B cell (primary cell): Measurements from ENCODE around the gene PAX6. TPM values are rescaled to one million over a fixed set of nuclear protein-coding genes. Genes with fewer than 3 reads are reported as not detected.

Source experiments
- ATAC-seq: fragments of 200-7000 bp; cut with Tn5 transposase; one replicate; pipeline ENCODE4 v1.10.0; 2021; ENCODE audit warnings: low read depth, mild to moderate bottlenecking, moderate number of reproducible peaks, moderate library complexity
- CTCF ChIA-PET: fragments of 350-600 bp; sonication (Branson Sonifier 250); formaldehyde crosslinking; loops from one replicate; lab custom pipeline; 2021; ENCODE audit warnings: antibody characterized with exemption, inconsistent platforms; lab: Charles Lee
- POLR2A ChIA-PET: fragments of 350-600 bp; sonication (Branson Sonifier 250); formaldehyde crosslinking; loops from one replicate; lab custom pipeline; 2021; ENCODE audit warnings: antibody characterized with exemption; lab: Charles Lee
- DNase-seq: peaks from one replicate; pipeline ENCODE4 v3.0.0; 2013
- H2AFZ ChIP-seq: 2 replicates; pipeline ENCODE4 v1.6.1; 2012; ENCODE audit warnings: mild to moderate bottlenecking, low read depth, low read length; ENCODE audit not compliant: insufficient read depth, poor library complexity, severe bottlenecking
- H3K27ac ChIP-seq, 2 donors: 1 replicate in 1 of 2; 2 replicates in 1 of 2; pipeline ENCODE4 v1.5.1; 2012 to 2013; ENCODE audit warnings: low read length in 2 of 2, mild to moderate bottlenecking in 2 of 2, moderate library complexity in 1 of 2
- H3K27me3 ChIP-seq, 4 experiments: fragments of 200-600 bp in 1 of 4; sonication (generic) in 1 of 4; replicated peaks in 1 of 4; 1 replicate in 2 of 4; 2 replicates in 2 of 4; pipeline versions ENCODE4 v1.6.1 to v1.7.0; 2013 to 2016; ENCODE audit warnings: low read length in 3 of 4, mild to moderate bottlenecking in 2 of 4, mixed read lengths in 1 of 4, moderate library complexity in 1 of 4; ENCODE audit not compliant: insufficient read depth in 4 of 4, control insufficient read depth in 3 of 4; ENCODE audit errors: control extremely low read depth in 1 of 4
- H3K36me3 ChIP-seq, 2 experiments: replicated peaks in 1 of 2; 1 replicate in 1 of 2; 2 replicates in 1 of 2; pipeline versions ENCODE4 v1.6.1 to v1.7.1; 2013; ENCODE audit warnings: low read length in 1 of 2; ENCODE audit not compliant: insufficient read depth in 2 of 2, control insufficient read depth in 1 of 2; ENCODE audit errors: control extremely low read depth in 1 of 2, extremely low read depth in 1 of 2
- H3K4me1 ChIP-seq, 2 donors: fragments of 200-600 bp in 1 of 2; sonication (generic) in 1 of 2; 1 replicate in 1 of 2; 2 replicates in 1 of 2; pipeline versions ENCODE4 v1.5.1 to v1.6.1; 2013 to 2017; ENCODE audit warnings: low read length in 2 of 2; ENCODE audit not compliant: control insufficient read depth in 2 of 2, insufficient read depth in 2 of 2
- H3K4me2 ChIP-seq: replicated peaks from 2 replicates; pipeline ENCODE3; 2012; ENCODE audit warnings: mild to moderate bottlenecking, low read depth, low read length; ENCODE audit not compliant: poor library complexity, severe bottlenecking
- H3K4me3 ChIP-seq, 5 experiments: fragments of 200-600 bp in 1 of 5; sonication (generic) in 1 of 5; 1 replicate in 3 of 5; 2 replicates in 2 of 5; pipeline versions ENCODE4 v1.5.1 to v1.7.0; 2011 to 2016; ENCODE audit warnings: low read length in 4 of 5, mild to moderate bottlenecking in 4 of 5, low read depth in 2 of 5, control low read depth in 1 of 5, moderate library complexity in 1 of 5; ENCODE audit not compliant: insufficient read depth in 1 of 5; ENCODE audit errors: control extremely low read depth in 1 of 5, extremely low read depth in 1 of 5
- H3K79me2 ChIP-seq: fragments of 200-600 bp; sonication (generic); one replicate; pipeline ENCODE4 v1.6.0; 2016; ENCODE audit warnings: low read length; ENCODE audit not compliant: control insufficient read depth, insufficient read depth
- H3K9ac ChIP-seq: fragments of 200-600 bp; sonication (generic); 2 replicates; pipeline ENCODE4 v1.6.1; 2017; ENCODE audit warnings: mild to moderate bottlenecking, low read length, moderate library complexity
- H3K9me3 ChIP-seq, 3 donors: one replicate each; pipeline versions ENCODE4 v1.6.1 to v1.7.1; 2013; ENCODE audit warnings: low read length in 2 of 3; ENCODE audit not compliant: control insufficient read depth in 2 of 3, insufficient read depth in 1 of 3; ENCODE audit errors: control extremely low read depth in 1 of 3
- H4K20me1 ChIP-seq: 2 replicates; pipeline ENCODE4 v1.6.0; 2012; ENCODE audit warnings: mild to moderate bottlenecking, low read length; ENCODE audit not compliant: insufficient read depth, control insufficient read depth, poor library complexity, severe bottlenecking
- H3K27ac Mint-ChIP-seq: one replicate; pipeline ENCODE4 v1.8.0; 2021; ENCODE audit warnings: mixed read lengths
- H3K27me3 Mint-ChIP-seq: one replicate; pipeline ENCODE4 v1.8.0; 2021; ENCODE audit warnings: mixed read lengths
- H3K4me1 Mint-ChIP-seq: one replicate; pipeline ENCODE4 v1.8.0; 2021; ENCODE audit warnings: mixed read lengths
- H3K4me3 Mint-ChIP-seq: one replicate; pipeline ENCODE4 v1.8.0; 2021; ENCODE audit warnings: mixed read lengths
- H3K9me3 Mint-ChIP-seq: one replicate; pipeline ENCODE4 v1.8.0; 2022; ENCODE audit warnings: mixed read lengths; ENCODE audit not compliant: insufficient read depth
- EZH2 ChIP-seq: IDR thresholded peaks from 2 replicates; pipeline ENCODE4 v1.6.1; 2012; ENCODE audit warnings: borderline replicate concordance, low read depth, mild to moderate bottlenecking, moderate library complexity, low read length; ENCODE audit not compliant: insufficient read depth, poor library complexity, severe bottlenecking
- WGBS: methylation state at CpG from one replicate; pipeline ENCODE4 v1.1.5; 2013; ENCODE audit warnings: missing lambda C conversion rate; ENCODE audit not compliant: insufficient coverage; 5-methylcytosine and 5-hydroxymethylcytosine counted together
- intact Hi-C: fragments of 100-400 bp; cut with micrococcal nuclease; formaldehyde crosslinking; loops from one replicate; pipeline ENCODE4 v1.10.0; 2022
- polyA plus RNA-seq: library from polyadenylated mRNA; depleted of rRNA; stranded (reverse); fragments of >200 nt; gene quantifications from 2 replicates; pipeline ENCODE4 v1.2.3, GENCODE V29; 2012
- total RNA-seq, 2 donors: library from RNA; stranded (reverse); fragments of 120-200 nt in 1 of 2; gene quantifications; 1 replicate in 1 of 2; 2 replicates in 1 of 2; pipeline versions ENCODE4 v1.2.3 to v1.2.4, GENCODE V29; 2013 to 2022
- TF ChIP-seq, protein P1 (sequence below): fragments of 200-600 bp; IDR thresholded peaks from one replicate; pipeline ENCODE4 v1.8.0; 2022; ENCODE audit warnings: antibody characterized with exemption, mild to moderate bottlenecking

PAX6 gene
- total and polyA plus RNA-seq, 2 donors (not counting 1 experiment from before 2014, with no cell fraction given): not detected

DNA sequence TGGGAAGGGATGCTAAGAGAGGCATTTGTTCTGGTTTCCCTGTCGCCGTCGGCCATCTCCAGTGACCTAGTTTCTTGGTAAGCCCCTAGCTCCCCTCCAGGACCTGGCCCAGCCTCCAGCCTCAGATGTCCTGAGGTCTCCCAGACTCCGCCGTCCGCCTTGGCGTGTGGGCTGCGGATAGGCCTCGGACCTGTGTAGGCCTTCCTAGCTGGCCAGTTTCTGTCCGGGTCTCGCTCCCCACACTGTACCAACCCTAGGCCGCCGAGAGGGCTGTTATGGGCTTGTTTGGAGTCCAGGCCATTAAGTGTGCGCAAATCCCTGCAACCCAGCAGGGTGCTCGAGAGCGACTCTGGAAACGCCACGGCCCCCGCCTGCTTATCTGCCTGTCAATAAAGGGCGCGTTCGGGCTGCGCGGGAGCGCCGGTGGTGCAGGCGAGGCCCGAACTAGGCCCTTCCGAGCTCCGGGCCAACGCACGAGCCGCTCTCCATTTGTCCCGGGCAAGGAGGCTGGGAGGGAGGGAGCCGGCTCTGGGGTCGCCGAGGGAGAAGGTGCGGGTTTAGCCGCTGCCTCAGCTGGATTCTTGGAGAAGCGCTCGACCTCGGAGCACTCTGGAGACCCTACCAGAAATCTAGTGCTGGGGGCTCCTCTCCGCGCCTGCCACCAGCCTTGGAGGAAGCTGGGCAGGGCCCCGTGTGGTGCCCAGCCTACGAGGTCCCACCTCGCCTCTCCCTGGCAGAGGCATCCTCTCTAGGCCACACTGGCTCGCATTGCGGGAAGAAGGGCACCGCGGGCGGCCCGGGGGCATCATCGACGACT is 8.7 kb upstream of the PAX6 start:
- POLR2A ChIA-PET: no interaction called here
- peaks cover 57% of the 10 kb centered on the region for H3K27me3 Mint-ChIP-seq
- no peak overlapping the region for H2AFZ ChIP-seq
- no peak overlapping the region for H3K4me2 ChIP-seq
- no peak overlapping the region for H3K27ac ChIP-seq
- no peaks in the 10 kb centered on the region for H3K36me3 ChIP-seq
- peaks cover 18% of the 10 kb centered on the region for H3K4me1 Mint-ChIP-seq
- peak; percentile 25 for DNase-seq
- ATAC-seq: no peak
- no peaks in the 10 kb centered on the region for H3K79me2 ChIP-seq
- H3K9me3 ChIP-seq: peaks cover 2 to 85% (median 4%) of the 10 kb centered on the region in 3 donors
- H3K4me3 Mint-ChIP-seq: no peak overlapping the region
- H3K9me3 Mint-ChIP-seq: no peaks in the 10 kb centered on the region
- intact Hi-C loops: loop anchor here (2.0 kb wide), 1 partner anchor 21 kb away; no protein-coding TSS in a partner anchor
- H4K20me1 ChIP-seq: no peaks in the 10 kb centered on the region
- H3K4me3 ChIP-seq: no peak overlapping the region
- WGBS: 12% methylated on average over 54 of the region's 55 CpGs
- TF ChIP-seq, protein P1, sequence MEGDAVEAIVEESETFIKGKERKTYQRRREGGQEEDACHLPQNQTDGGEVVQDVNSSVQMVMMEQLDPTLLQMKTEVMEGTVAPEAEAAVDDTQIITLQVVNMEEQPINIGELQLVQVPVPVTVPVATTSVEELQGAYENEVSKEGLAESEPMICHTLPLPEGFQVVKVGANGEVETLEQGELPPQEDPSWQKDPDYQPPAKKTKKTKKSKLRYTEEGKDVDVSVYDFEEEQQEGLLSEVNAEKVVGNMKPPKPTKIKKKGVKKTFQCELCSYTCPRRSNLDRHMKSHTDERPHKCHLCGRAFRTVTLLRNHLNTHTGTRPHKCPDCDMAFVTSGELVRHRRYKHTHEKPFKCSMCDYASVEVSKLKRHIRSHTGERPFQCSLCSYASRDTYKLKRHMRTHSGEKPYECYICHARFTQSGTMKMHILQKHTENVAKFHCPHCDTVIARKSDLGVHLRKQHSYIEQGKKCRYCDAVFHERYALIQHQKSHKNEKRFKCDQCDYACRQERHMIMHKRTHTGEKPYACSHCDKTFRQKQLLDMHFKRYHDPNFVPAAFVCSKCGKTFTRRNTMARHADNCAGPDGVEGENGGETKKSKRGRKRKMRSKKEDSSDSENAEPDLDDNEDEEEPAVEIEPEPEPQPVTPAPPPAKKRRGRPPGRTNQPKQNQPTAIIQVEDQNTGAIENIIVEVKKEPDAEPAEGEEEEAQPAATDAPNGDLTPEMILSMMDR: no peak
- no peak for TF ChIP-seq EZH2
- peaks cover 27 to 44% of the 10 kb centered on the region in 2 donors for H3K4me1 ChIP-seq
- no peak overlapping the region for H3K9ac ChIP-seq
- H3K27ac Mint-ChIP-seq: no peak overlapping the region
- CTCF ChIA-PET: no interaction called here
- peaks cover 0 to 98% (median 86%) of the 10 kb centered on the region in 4 experiments for H3K27me3 ChIP-seq

- Mint-ChIP-seq H3K4me1 (peaks cover 23% of the 10 kb centered on the region), H3K27ac (no peak overlapping the region), H3K27me3 (peaks cover 49% of the 10 kb centered on the region), H3K4me3 (no peak overlapping the region), H3K9me3 (no peaks in the 10 kb centered on the region)
- H4K20me1 ChIP-seq: no peaks in the 10 kb centered on the region
- no peak overlapping the region for H2AFZ ChIP-seq
- ChIA-PET CTCF (no interaction called here), POLR2A (no interaction called here)
- H3K4me1 ChIP-seq: peaks cover 36 to 53% of the 10 kb centered on the region in 2 donors
- ATAC-seq (no peak), DNase-seq (peak; percentile 3)
- H3K79me2 ChIP-seq: no peaks in the 10 kb centered on the region
- no peak overlapping the region for H3K9ac ChIP-seq
- peaks cover 0 to 98% (median 85%) of the 10 kb centered on the region in 4 experiments for H3K27me3 ChIP-seq
- TF ChIP-seq, protein P1: no peak
- TF ChIP-seq EZH2: no peak
- peaks cover 2 to 85% (median 8%) of the 10 kb centered on the region in 3 donors for H3K9me3 ChIP-seq
- WGBS: 11% methylated on average over 22 of the region's 26 CpGs
- H3K36me3 ChIP-seq: no peaks in the 10 kb centered on the region
- intact Hi-C loops: no loop called here
- no peak overlapping the region for H3K4me3 ChIP-seq
- H3K4me2 ChIP-seq: no peak overlapping the region
- no peak overlapping the region for H3K27ac ChIP-seq
These were observed 7.8 kb upstream of the PAX6 start for GRCh38 chr11:31818874-31819331.
